LNCAP (cell line): Measurements from ENCODE around the gene TM4SF4.

Experiments used
- CTCF ChIP-seq: fragments of 450-650 bp; IDR thresholded peaks from 2 replicates; pipeline ENCODE4 v1.5.1; 2017; ENCODE audit warnings: mild to moderate bottlenecking

TM4SF4 gene, protein sequence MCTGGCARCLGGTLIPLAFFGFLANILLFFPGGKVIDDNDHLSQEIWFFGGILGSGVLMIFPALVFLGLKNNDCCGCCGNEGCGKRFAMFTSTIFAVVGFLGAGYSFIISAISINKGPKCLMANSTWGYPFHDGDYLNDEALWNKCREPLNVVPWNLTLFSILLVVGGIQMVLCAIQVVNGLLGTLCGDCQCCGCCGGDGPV

DNA sequence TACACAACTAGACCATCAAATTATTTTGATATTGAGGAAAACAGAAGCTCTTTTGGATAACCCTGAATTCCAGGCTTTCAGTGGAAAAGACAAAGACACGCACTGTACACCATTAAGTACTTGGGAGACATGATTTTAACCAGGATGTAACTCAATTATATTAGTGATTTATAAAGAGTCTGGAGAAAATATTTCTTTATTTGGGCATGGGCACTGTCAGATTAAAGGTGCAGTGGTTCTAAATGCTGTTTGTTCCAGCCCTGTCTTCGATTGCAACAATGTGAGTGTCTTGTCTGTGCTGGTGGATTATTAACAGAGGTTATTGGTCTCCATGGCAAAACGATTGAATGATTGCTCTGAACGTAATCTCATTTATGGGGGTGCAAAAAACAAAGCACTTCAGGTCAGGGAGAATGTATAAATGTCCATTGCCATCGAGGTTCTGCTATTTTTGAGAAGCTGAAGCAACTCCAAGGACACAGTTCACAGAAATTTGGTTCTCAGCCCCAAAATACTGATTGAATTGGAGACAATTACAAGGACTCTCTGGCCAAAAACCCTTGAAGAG, at the start of gene TM4SF4:
Gene TM4SF4 (plus strand): TSS at position 448 of the 568 bp plus-strand sequence. CDS start 181 bp downstream, outside the sequence.
- TF ChIP-seq CTCF: no peak

- TF ChIP-seq CTCF: no peak
Observed at GRCh38 chr3:149424918-149425317, 49.6 kb upstream of the TM4SF4 start.

GRCh38 chr3:149426325-149426724, 48.2 kb upstream of the TM4SF4 start:
- no peak for TF ChIP-seq CTCF

DNA sequence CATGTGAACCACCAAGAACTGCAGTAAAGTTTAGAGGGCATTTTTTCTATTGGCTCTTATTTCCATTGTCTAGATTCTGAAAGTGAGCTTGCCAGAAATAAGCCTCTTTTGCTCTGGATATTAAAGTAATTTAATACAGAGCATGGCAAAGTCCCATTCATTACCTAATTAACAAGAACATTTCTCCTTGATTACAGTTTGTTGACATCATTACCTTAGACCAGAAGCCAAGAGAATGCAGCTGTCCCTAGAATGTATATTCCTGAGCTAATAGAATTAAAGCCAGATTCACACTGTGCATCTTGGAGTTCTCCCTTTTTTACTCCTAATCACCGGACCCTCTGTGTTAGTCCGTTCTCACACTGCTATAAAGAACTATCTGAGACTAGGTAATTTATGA, 46.4 kb upstream of the TM4SF4 start:
- no peak for TF ChIP-seq CTCF

DNA sequence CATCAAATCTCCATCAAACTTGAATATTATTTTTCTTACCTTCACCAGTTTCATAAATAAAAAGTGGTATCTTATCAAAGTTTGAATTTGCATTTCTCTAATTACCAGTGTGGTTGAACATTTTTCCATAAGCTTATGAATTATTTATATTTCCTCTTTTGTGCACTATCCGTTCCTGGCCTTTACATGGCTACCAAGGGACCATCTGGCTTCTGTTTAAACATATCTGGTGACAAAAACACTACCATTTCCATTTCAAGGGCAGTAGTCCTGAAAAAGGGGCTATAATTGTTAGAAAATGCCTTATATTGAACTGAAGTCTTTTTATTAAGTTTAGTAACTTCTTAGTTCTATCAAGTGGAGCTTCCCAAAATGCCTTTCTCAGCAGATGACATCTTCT, 44.3 kb upstream of the TM4SF4 start:
- TF ChIP-seq CTCF: no peak

DNA sequence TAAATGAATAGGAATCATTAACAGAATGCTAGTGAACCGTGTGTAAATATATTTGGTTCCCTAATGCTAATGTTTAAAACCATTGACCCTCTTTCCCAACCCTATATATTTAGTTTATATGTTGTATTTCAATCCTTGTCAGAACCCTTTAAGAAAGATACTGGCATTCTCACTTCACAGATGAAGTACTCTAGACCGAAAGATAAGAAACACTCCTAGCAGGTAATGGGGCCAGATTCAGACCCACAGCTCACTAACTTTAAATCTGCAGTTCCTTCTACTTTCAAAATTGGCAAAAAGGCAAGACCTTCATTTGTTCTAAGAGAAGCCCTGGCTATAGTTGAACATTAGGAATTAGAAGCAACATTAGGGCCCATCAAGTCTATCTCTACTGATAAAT, 42.3 kb upstream of the TM4SF4 start:
- TF ChIP-seq CTCF: no peak

GRCh38 chr3:149435996-149436885, 38.3 kb upstream of the TM4SF4 start:
- TF ChIP-seq CTCF: no peak
